ENCODE results near the gene NAALADL2. TPM values are rescaled to one million over a fixed set of nuclear protein-coding genes. Genes with fewer than 3 reads are reported as not detected.

NAALADL2 gene
- total and polyA plus RNA-seq, 2 of the 8 experiments (the other 6 are each of a cell fraction or from before 2014, with no cell fraction given) = 0.12 to 0.22 TPM

- CTCF ChIA-PET (ENCODE audit: partially characterized antibody) = interaction anchor here (0.6 to 1.2 kb wide), 5 partner anchors 44 to 897 kb away, joined by 3 to 7 read pairs (median 3); no protein-coding TSS in a partner anchor
Observed at GRCh38 chr3:175422744-175423143, 563.6 kb downstream of the NAALADL2 start.

More at GRCh38 chr3:175422744-175423143, 563.6 kb downstream of the NAALADL2 start:
- no peak overlapping the region for H2BK15ac ChIP-seq (ENCODE audit: low read length)
- no peak overlapping the region for H3K56ac ChIP-seq (replicated peaks; ENCODE audit: insufficient read length, low read depth, low read length)
- FAIRE-seq (no peak), DNase-seq (ENCODE audit: low read depth in 1 of 2, low spot score in 2 of 2) (no peak)
- 82% methylated on average over 2 of the region's 2 CpGs; no CpG with 5 or more reads in 1 of the 2 experiments for WGBS, 2 experiments (ENCODE audit: extremely low coverage in 1 of 2, insufficient coverage in 1 of 2, insufficient read length in 1 of 2, insufficient replicate concordance in 2 of 2, low coverage in 1 of 2, low lambda C conversion rate in 2 of 2, missing lambda C conversion rate in 1 of 2)
- TF ChIP-seq EP300 (IDR thresholded peaks at IDR 0.05; ENCODE audit: borderline replicate concordance in 1 of 2, low read depth in 2 of 2, low read length in 2 of 2) (no peak), SP1 (IDR thresholded peaks at IDR 0.05; ENCODE audit: low read depth, low read length) (no peak), TEAD4 (IDR thresholded peaks at IDR 0.05; ENCODE audit: low read depth, low read length) (no peak), RAD21 (IDR thresholded peaks at IDR 0.05 in 1 of 2, conservative IDR thresholded peaks at IDR 0.05 in 1 of 2; ENCODE audit: low read depth in 2 of 2, low read length in 2 of 2) (peak; percentile 27 to 38; a peak in 3 of 4 replicates), CTCF (IDR thresholded peaks at IDR 0.05; ENCODE audit: control extremely low read depth in 1 of 3, insufficient read depth in 1 of 3, low read depth in 1 of 3, low read length in 3 of 3) (peak in 1 of 3 experiments; percentile 13; a peak in 1 of 4 replicates), BRCA1 (IDR thresholded peaks at IDR 0.05; ENCODE audit: low read depth, low read length) (no peak)
- no peak overlapping the region for H3K23ac ChIP-seq (ENCODE audit: insufficient read length)
- no peaks in the 10 kb centered on the region for H3K36me3 ChIP-seq (ENCODE audit: control insufficient read depth in 2 of 4, insufficient read depth in 4 of 4, low read length in 3 of 4)
- no peak overlapping the region for H2BK12ac ChIP-seq (ENCODE audit: low read depth, low read length)
- no peak overlapping the region for H2AFZ ChIP-seq (ENCODE audit: low read length)
- H3K14ac ChIP-seq (ENCODE audit: insufficient read length) = no peak overlapping the region
- no peaks in the 10 kb centered on the region for H3K9me3 ChIP-seq (ENCODE audit: insufficient read depth in 2 of 2, low read depth in 1 of 2, low read length in 1 of 2)
- H3K4ac ChIP-seq (replicated peaks; ENCODE audit: insufficient read length, low read depth, low read length) = no peak overlapping the region
- no peaks in the 10 kb centered on the region for H3K79me1 ChIP-seq (ENCODE audit: low read depth, low read length)
- POLR2A ChIA-PET (ENCODE audit: partially characterized antibody) = no interaction called here
- H3K18ac ChIP-seq (ENCODE audit: extremely low read depth, low read length) = no peak overlapping the region
- H2AK5ac ChIP-seq (ENCODE audit: low read depth, low read length) = no peak overlapping the region
- H2BK120ac ChIP-seq (replicated peaks; ENCODE audit: low read depth, low read length) = no peak overlapping the region
- H4K91ac ChIP-seq (replicated peaks; ENCODE audit: insufficient read length, low read length) = no peak overlapping the region
- no peak overlapping the region for H3K9ac ChIP-seq (replicated peaks in 1 of 4; ENCODE audit: extremely low read depth in 1 of 4, low read depth in 3 of 4, low read length in 3 of 4)
- H3K27me3 ChIP-seq (replicated peaks in 1 of 4; ENCODE audit: control insufficient read depth in 3 of 4, extremely low read depth in 1 of 4, insufficient read depth in 3 of 4, low read length in 3 of 4) = no peaks in the 10 kb centered on the region
- H4K20me1 ChIP-seq (replicated peaks in 1 of 2; ENCODE audit: control insufficient read depth in 1 of 2, insufficient read depth in 2 of 2, low read length in 2 of 2) = no peaks in the 10 kb centered on the region
- no peak overlapping the region for H4K5ac ChIP-seq (ENCODE audit: insufficient read length, low read depth, low read length)
- H3K4me1 ChIP-seq (replicated peaks in 1 of 4; ENCODE audit: control insufficient read depth in 3 of 4, insufficient read depth in 4 of 4, low read length in 3 of 4) = peaks cover 0 to 3% (median 0%) of the 10 kb centered on the region in 4 experiments; a peak in 1 of 7 replicates
- no peak overlapping the region for H3K27ac ChIP-seq (ENCODE audit: low read depth, low read length)
- H3K4me2 ChIP-seq (ENCODE audit: insufficient read depth in 1 of 2, low read depth in 2 of 2, low read length in 2 of 2) = no peak overlapping the region
- H3K23me2 ChIP-seq (ENCODE audit: low read depth, low read length) = no peaks in the 10 kb centered on the region
- H2BK20ac ChIP-seq (ENCODE audit: low read length) = no peak overlapping the region
- no peaks in the 10 kb centered on the region for H3K79me2 ChIP-seq (ENCODE audit: control insufficient read depth in 1 of 2, insufficient read depth in 2 of 2, low read length in 2 of 2)
- no peak overlapping the region for H3K4me3 ChIP-seq (ENCODE audit: extremely low read depth in 1 of 4, insufficient read depth in 2 of 4, low read depth in 3 of 4, low read length in 4 of 4)
- no peak overlapping the region for H2BK5ac ChIP-seq (ENCODE audit: low read depth, low read length)
- H4K8ac ChIP-seq (ENCODE audit: extremely low read depth, insufficient read depth, low read length) = no peak overlapping the region
